Measurements from ENCODE around the gene UNG.

DNA sequence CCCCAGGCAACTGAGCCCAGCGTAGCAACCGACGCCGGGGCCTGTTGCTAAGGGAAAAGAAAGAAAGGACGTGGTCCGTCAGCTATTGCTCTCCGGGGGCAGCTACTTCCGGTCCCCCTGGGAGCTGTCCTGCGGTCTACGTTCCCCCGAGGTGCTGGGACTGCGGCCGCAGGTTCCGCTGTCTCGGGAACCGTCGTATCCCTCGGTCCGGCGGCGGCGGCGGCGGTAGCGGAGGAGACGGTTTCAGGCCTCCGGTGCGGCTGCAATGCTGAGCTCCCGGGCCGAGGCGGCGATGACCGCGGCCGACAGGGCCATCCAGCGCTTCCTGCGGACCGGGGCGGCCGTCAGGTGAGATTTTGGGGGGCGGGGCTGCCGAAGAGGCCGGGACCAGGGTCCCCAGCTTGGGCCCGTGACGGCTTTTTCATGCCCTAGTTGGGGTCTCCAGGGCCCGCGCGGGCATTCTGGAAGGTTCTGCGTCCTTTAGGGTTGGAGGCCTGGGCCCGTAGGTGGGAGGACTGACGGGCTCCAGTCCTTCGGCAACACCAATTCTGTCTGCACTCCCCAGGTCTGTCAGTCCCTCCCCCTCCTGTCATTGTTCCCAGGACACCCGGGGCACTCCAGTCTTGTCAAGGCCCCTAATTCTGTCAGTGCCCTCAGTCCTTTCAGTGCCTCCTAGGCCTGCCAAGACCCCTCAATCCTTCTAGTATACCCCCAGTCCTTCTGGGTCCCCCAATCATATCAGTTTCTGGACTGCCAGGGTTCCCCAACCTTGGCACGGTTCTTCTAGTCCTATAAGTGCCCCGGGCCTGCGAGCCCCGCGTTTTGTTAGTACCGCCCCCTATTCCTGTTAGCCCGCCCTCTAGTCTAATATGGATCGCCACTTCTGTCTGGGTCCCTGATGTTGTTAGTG lies 44.7 kb upstream of the UNG start, which contains the start of gene USP30:
- TF ChIP-seq, protein P1, sequence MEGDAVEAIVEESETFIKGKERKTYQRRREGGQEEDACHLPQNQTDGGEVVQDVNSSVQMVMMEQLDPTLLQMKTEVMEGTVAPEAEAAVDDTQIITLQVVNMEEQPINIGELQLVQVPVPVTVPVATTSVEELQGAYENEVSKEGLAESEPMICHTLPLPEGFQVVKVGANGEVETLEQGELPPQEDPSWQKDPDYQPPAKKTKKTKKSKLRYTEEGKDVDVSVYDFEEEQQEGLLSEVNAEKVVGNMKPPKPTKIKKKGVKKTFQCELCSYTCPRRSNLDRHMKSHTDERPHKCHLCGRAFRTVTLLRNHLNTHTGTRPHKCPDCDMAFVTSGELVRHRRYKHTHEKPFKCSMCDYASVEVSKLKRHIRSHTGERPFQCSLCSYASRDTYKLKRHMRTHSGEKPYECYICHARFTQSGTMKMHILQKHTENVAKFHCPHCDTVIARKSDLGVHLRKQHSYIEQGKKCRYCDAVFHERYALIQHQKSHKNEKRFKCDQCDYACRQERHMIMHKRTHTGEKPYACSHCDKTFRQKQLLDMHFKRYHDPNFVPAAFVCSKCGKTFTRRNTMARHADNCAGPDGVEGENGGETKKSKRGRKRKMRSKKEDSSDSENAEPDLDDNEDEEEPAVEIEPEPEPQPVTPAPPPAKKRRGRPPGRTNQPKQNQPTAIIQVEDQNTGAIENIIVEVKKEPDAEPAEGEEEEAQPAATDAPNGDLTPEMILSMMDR (IDR thresholded peaks at IDR 0.05): no peak
- peak; percentile 98; the same call in 1 of the 2 replicates for TF ChIP-seq SIN3A (IDR thresholded peaks at IDR 0.05; ENCODE audit: borderline replicate concordance, insufficient read depth, low read depth, low read length)
- TF ChIP-seq POLR2AphosphoS5 (IDR thresholded peaks at IDR 0.05; ENCODE audit: low read depth, low read length): peak; percentile 66; the same call in 1 of the 2 replicates
- TF ChIP-seq, protein P2, sequence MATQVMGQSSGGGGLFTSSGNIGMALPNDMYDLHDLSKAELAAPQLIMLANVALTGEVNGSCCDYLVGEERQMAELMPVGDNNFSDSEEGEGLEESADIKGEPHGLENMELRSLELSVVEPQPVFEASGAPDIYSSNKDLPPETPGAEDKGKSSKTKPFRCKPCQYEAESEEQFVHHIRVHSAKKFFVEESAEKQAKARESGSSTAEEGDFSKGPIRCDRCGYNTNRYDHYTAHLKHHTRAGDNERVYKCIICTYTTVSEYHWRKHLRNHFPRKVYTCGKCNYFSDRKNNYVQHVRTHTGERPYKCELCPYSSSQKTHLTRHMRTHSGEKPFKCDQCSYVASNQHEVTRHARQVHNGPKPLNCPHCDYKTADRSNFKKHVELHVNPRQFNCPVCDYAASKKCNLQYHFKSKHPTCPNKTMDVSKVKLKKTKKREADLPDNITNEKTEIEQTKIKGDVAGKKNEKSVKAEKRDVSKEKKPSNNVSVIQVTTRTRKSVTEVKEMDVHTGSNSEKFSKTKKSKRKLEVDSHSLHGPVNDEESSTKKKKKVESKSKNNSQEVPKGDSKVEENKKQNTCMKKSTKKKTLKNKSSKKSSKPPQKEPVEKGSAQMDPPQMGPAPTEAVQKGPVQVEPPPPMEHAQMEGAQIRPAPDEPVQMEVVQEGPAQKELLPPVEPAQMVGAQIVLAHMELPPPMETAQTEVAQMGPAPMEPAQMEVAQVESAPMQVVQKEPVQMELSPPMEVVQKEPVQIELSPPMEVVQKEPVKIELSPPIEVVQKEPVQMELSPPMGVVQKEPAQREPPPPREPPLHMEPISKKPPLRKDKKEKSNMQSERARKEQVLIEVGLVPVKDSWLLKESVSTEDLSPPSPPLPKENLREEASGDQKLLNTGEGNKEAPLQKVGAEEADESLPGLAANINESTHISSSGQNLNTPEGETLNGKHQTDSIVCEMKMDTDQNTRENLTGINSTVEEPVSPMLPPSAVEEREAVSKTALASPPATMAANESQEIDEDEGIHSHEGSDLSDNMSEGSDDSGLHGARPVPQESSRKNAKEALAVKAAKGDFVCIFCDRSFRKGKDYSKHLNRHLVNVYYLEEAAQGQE (IDR thresholded peaks at IDR 0.05; ENCODE audit: insufficient read depth in 1 of 2, low read depth in 2 of 2, low read length in 1 of 2): peak in 1 of 2 experiments; percentile 60; a peak in 2 of 4 replicates
